Right atrium auricular region (tissue), 2 donors: Measurements from ENCODE around the gene MIGA2. TPM values are rescaled to one million over a fixed set of nuclear protein-coding genes. Genes with fewer than 3 reads are reported as not detected.

Experiments used
- DNase-seq: peaks from one replicate; pipeline ENCODE4 v3.0.0-alpha.2; 2019; ENCODE audit warnings: low spot score
- H3K27ac ChIP-seq, 2 donors: fragments of 200-600 bp; sonication (generic); 1 replicate in 1 of 2; 2 replicates in 1 of 2; pipeline ENCODE4 v1.5.1; 2016 to 2019
- H3K27me3 ChIP-seq, 2 donors: fragments of 200-600 bp; sonication (generic); one replicate each; pipeline versions ENCODE4 v1.5.1 to v1.6.0; 2017 to 2019
- H3K36me3 ChIP-seq: fragments of 200-600 bp; sonication (generic); one replicate; pipeline ENCODE4 v1.5.1; 2016
- H3K4me1 ChIP-seq, 2 donors: fragments of 200-600 bp; sonication (generic); one replicate each; pipeline versions ENCODE4 v1.5.1 to v1.6.0; 2017 to 2019
- H3K4me3 ChIP-seq, 2 donors: fragments of 200-600 bp; sonication (generic); 1 replicate in 1 of 2; 2 replicates in 1 of 2; pipeline ENCODE4 v1.5.1; 2017 to 2019; ENCODE audit warnings: mild to moderate bottlenecking in 1 of 2, moderate library complexity in 1 of 2
- H3K9me3 ChIP-seq, 2 donors: fragments of 200-600 bp; sonication (generic); one replicate each; pipeline ENCODE4 v1.5.1; 2019
- CTCF ChIP-seq, 2 donors: fragments of 200-600 bp; sonication (generic); IDR thresholded peaks; one replicate each; pipeline ENCODE4 v1.5.1; 2019; ENCODE audit warnings: antibody characterized with exemption in 2 of 2
- total RNA-seq, 2 donors: library from RNA; depleted of rRNA; stranded (reverse); fragments of >200 nt; gene quantifications; one replicate each; pipeline ENCODE4 v1.1.0, GENCODE V29; 2016

MIGA2 gene
- 10 to 100 TPM; 34.2 to 40.2 TPM for total RNA-seq

- Histone ChIP-seq H3K4me3 (peak within 1 kb of the TSS; percentile 99 to 100), H3K27ac (peak within 1 kb of the TSS; percentile 87 to 92), H3K36me3 (peaks cover 8% of the 10 kb centered on the region), H3K4me1 (peaks cover 0 to 38% of the 10 kb centered on the region in 2 donors), H3K27me3 (no peaks in the 10 kb centered on the region), H3K9me3 (no peaks in the 10 kb centered on the region)
- peak in 1 of 2 donors; percentile 15 for TF ChIP-seq CTCF (IDR thresholded peaks at IDR 0.05)
- peak; percentile 99 for DNase-seq
Measured at GRCh38 chr9:129036241-129036922, at the start of gene MIGA2. Gene MIGA2 (plus strand): TSS chr9:129036626. CDS start chr9:129040595, 3,969 bp downstream.

- DNase-seq, result no peak
- Histone ChIP-seq H3K27me3 (no peaks in the 10 kb centered on the region), H3K4me3 (no peak overlapping the region), H3K4me1 (no peaks in the 10 kb centered on the region), H3K9me3 (no peaks in the 10 kb centered on the region), H3K36me3 (peaks cover 86% of the 10 kb centered on the region), H3K27ac (no peak overlapping the region)
- TF ChIP-seq CTCF (IDR thresholded peaks at IDR 0.05), result no peak
Measured at GRCh38 chr9:128986671-128987070, 49.8 kb upstream of the MIGA2 start.

GRCh38 chr9:128987805-128988204, 48.6 kb upstream of the MIGA2 start:
- H3K4me3 ChIP-seq, result no peak overlapping the region
- no peaks in the 10 kb centered on the region for H3K4me1 ChIP-seq
- H3K36me3 ChIP-seq, result peaks cover 83% of the 10 kb centered on the region
- H3K27ac ChIP-seq, result no peak overlapping the region
- no peaks in the 10 kb centered on the region for H3K27me3 ChIP-seq
- TF ChIP-seq CTCF (IDR thresholded peaks at IDR 0.05), result no peak
- no peak for DNase-seq
- H3K9me3 ChIP-seq, result no peaks in the 10 kb centered on the region

GRCh38 chr9:128992995-128993394, 43.4 kb upstream of the MIGA2 start:
- no peaks in the 10 kb centered on the region for H3K27me3 ChIP-seq
- H3K27ac ChIP-seq, result no peak overlapping the region
- H3K36me3 ChIP-seq, result peaks cover 85% of the 10 kb centered on the region
- TF ChIP-seq CTCF (IDR thresholded peaks at IDR 0.05), result peak in 1 of 2 donors; percentile 22
- no peak overlapping the region for H3K4me3 ChIP-seq
- H3K9me3 ChIP-seq, result no peaks in the 10 kb centered on the region
- H3K4me1 ChIP-seq, result peaks cover 0 to 6% of the 10 kb centered on the region in 2 donors
- no peak for DNase-seq

- no peak for DNase-seq
- H3K27me3 ChIP-seq, result no peaks in the 10 kb centered on the region
- TF ChIP-seq CTCF (IDR thresholded peaks at IDR 0.05), result no peak
- H3K9me3 ChIP-seq, result no peaks in the 10 kb centered on the region
- H3K36me3 ChIP-seq, result peaks cover 89% of the 10 kb centered on the region
- no peak overlapping the region for H3K27ac ChIP-seq
- H3K4me3 ChIP-seq, result no peak overlapping the region
- H3K4me1 ChIP-seq, result peaks cover 0 to 6% of the 10 kb centered on the region in 2 donors
Measured at GRCh38 chr9:128995791-128996190, 40.6 kb upstream of the MIGA2 start.

- DNase-seq, result no peak
- no peak for TF ChIP-seq CTCF (IDR thresholded peaks at IDR 0.05)
- no peaks in the 10 kb centered on the region for H3K9me3 ChIP-seq
- H3K4me3 ChIP-seq, result no peak overlapping the region
- no peak overlapping the region for H3K27ac ChIP-seq
- H3K4me1 ChIP-seq, result peaks cover 0 to 6% of the 10 kb centered on the region in 2 donors
- no peaks in the 10 kb centered on the region for H3K27me3 ChIP-seq
- H3K36me3 ChIP-seq, result peaks cover 94% of the 10 kb centered on the region
Measured at GRCh38 chr9:128998462-128998861, 38.0 kb upstream of the MIGA2 start.
